Measurements from ENCODE around the gene ZPBP2.

DNA sequence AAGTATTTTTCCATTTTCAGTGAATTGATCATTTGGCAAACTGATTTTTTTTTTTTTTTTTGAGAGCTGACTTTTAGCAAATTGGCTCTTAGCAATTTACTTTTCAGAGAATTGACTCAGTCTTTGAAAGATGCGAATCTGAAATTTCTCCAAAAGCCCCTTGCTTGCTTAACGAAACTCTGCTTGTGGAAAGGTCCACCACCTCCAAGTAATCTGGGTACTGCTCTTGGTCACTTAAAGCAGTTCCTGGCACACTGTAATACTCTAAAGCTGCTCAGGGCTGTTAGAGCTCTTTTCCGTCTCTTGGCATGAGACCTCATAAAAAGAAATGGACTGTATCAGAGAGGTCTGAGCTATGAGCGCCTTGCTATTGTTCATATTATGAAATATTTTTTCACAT, 47.6 kb downstream of the ZPBP2 start:
- no peak for TF ChIP-seq POLR2A (IDR thresholded peaks at IDR 0.05)
- TF ChIP-seq, protein P1, sequence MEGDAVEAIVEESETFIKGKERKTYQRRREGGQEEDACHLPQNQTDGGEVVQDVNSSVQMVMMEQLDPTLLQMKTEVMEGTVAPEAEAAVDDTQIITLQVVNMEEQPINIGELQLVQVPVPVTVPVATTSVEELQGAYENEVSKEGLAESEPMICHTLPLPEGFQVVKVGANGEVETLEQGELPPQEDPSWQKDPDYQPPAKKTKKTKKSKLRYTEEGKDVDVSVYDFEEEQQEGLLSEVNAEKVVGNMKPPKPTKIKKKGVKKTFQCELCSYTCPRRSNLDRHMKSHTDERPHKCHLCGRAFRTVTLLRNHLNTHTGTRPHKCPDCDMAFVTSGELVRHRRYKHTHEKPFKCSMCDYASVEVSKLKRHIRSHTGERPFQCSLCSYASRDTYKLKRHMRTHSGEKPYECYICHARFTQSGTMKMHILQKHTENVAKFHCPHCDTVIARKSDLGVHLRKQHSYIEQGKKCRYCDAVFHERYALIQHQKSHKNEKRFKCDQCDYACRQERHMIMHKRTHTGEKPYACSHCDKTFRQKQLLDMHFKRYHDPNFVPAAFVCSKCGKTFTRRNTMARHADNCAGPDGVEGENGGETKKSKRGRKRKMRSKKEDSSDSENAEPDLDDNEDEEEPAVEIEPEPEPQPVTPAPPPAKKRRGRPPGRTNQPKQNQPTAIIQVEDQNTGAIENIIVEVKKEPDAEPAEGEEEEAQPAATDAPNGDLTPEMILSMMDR (IDR thresholded peaks at IDR 0.05) = no peak

All from right lobe of liver (tissue), 4 donors.